Choroid plexus epithelial cell (primary cell): ENCODE data around the gene GTSF1L.

Experiments used
- DNase-seq: peaks from one replicate; pipeline ENCODE4 v3.0.0-alpha.2; 2010; ENCODE audit warnings: low read depth
- H3K4me3 ChIP-seq: 2 replicates; pipeline ENCODE4 v1.5.1; 2011; ENCODE audit warnings: low read depth, mild to moderate bottlenecking, control low read depth, low read length, moderate library complexity
- CTCF ChIP-seq: conservative IDR thresholded peaks from 2 replicates; pipeline ENCODE4 v1.5.1; 2011; ENCODE audit warnings: low read depth, mild to moderate bottlenecking, control low read depth, inconsistent platforms, low read length, moderate library complexity

Gene GTSF1L

DNA sequence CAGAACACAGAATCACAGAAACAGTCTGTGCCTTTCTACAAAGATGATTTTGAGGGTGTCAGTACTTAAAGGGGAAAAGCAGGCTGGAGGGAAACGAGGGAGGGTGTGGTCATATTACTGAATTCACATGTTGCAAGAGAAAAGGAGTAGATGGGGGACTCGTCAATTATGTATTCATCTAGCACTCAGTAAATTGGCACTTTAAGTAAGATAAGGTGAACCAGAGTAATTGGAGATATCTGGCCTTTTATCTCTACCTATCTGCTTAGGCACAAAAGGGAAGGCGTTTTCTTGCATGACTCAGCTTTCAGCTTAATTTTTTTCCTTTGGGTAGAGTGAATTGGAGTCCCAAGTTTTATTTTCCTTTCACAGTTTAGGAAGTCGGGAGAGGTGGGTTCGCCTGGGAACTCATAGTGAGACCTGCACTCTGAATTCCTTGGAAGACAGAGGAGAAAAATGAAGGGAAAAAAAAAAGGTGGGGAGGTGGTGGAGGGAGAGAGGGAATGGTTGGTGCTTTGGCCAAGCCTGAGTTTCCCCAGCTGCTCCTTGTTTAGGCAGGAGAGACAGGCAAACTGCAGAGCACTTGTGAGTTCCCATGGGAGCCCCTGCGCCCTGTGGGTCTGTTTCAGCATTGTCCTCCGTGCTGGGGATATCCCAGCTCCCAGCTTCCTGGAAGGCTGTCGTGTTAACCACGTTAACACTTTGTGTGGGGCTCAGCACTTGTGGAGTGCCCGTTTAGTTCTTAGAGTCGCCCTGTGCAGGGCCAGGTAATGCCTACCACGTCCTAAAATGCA lies 19.7 kb upstream of the GTSF1L start:
- no peak overlapping the region for H3K4me3 ChIP-seq
- no peak for DNase-seq
- TF ChIP-seq CTCF, result no peak

DNA sequence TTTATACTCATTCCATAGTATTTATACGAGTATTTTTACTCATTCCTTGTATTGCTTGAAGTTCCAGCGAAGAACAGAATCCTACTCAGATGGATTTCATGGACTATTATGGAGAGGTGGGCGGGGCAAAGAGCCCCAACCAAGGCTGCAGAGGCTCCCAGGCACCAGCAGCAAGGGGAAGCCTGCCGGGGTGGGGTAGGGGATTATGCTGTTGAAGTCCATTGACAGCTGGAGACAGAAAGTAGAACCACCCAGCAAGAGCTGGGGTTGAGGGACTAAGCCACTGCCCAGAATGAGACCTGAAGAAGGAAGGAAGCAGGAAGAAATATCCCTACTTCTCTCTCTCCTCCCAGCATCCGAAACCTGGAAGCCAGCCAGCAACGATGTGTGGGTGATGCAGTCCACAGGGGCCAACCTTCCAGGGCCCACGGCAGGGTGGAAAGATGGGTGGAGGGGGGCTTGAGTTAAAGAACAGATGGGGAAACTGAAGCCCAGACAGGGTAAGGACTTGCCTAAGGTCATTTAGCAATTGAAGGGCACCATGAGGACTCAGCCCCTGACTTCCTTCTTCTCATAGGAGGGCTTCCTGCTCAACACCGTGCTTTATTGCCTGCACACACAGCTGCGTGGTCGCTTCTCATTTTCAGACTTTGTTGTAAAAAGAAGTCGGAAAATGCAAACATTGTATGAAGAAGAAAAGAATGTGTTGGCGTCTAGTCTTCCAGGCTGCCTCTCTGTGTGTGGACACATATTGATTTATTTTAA lies 18.3 kb upstream of the GTSF1L start:
- no peak overlapping the region for H3K4me3 ChIP-seq
- DNase-seq, result no peak
- no peak for TF ChIP-seq CTCF

DNA sequence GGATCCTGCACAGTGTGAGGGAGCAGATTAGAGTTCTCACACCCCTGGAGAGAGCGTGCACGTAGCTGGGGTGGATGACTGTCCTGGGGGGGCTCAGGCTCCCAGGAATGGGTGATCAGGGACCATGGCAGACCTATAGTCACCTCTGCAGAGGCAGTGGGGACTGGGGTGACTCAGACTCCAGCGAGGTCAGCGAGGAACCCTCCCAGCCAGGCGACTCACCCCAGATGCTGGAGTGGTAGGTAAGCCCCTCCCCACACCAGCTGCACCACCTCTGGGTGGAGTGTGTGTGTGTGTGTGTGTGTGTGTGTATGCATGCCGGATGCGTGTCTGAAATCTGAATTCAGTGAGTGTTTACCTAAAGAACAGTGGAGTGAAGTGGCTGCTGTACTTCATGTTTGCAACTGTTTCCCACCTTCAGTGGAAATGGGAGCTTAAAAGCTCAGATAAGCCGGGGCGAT lies 17.4 kb upstream of the GTSF1L start:
- TF ChIP-seq CTCF, result no peak
- H3K4me3 ChIP-seq, result no peak overlapping the region
- DNase-seq, result no peak

GRCh38 chr20:43740642-43741041 lies 13.8 kb upstream of the GTSF1L start:
- no peak for TF ChIP-seq CTCF
- no peak for DNase-seq
- H3K4me3 ChIP-seq, result no peak overlapping the region

DNA sequence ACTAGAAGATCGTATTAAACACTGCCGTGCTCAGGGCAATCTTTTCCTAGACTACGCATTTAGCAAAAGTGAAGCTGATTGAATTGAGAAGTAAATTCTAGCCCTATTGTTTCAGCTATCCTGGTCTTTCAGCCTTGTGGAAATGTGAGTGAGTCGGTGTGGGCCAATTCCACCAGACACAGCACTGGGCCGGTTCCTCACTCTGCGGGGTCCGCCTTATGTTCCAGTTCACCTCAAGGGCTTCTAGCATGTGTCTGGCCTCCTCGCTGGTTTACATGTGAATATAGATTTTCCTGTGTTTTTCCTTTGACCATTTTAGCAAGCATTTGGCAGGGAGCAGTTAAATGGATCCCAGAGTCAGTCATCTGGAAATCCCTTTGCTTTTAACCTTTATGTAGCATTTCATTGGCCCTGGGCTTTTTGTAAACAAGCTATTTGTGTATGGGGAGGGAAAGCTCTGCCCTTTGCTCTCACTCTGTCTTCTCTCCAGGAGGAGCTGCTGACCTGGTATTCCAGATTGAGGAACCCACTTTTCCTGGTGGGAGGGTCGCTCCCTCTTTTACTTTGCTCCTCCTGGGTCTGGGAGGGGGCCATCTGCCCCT lies 12.4 kb upstream of the GTSF1L start:
- no peak for DNase-seq
- no peak for TF ChIP-seq CTCF
- H3K4me3 ChIP-seq, result no peak overlapping the region

DNA sequence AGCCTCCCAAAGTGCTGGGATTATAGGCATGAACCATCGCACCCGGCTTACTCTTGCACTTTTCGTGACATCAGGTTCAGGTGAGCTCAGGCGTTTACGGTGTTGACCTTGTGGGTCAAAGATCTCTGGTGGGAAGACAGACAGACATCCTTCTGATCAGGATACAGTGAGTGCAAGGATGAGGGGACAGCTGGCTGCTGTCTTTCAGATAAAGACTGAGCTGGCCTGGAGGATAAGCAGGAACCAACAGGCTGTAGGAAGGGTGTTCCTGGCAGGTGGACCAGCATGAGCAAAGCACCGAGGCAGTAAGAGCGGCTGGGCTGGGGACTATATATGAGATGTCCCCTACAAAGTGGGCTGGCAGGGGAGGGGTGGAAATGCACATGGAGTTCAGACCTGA lies 11.1 kb upstream of the GTSF1L start:
- no peak for TF ChIP-seq CTCF
- DNase-seq, result no peak
- H3K4me3 ChIP-seq, result no peak overlapping the region
